Fibroblast of gingiva (primary cell): Measurements from ENCODE around the gene RAD51B.

Experiments
- DNase-seq: peaks from one replicate; pipeline ENCODE4 v3.0.0-alpha.2; 2011; ENCODE audit warnings: low read depth

Gene RAD51B

GRCh38 chr14:68594737-68595380, 775.3 kb downstream of the RAD51B start:
- no peak for DNase-seq

GRCh38 chr14:68596211-68596610, 776.6 kb downstream of the RAD51B start:
- no peak for DNase-seq

- no peak for DNase-seq
Observed at GRCh38 chr14:68596701-68597100, 777.1 kb downstream of the RAD51B start.

GRCh38 chr14:68598089-68598488, 778.5 kb downstream of the RAD51B start:
- DNase-seq, result no peak

- peak; percentile 96 for DNase-seq
Observed at GRCh38 chr14:68598621-68599447, 779.3 kb downstream of the RAD51B start.

GRCh38 chr14:68599896-68600610, 780.5 kb downstream of the RAD51B start:
- DNase-seq, result no peak

GRCh38 chr14:68602507-68602906, 782.9 kb downstream of the RAD51B start:
- no peak for DNase-seq

- no peak for DNase-seq
Observed at GRCh38 chr14:68603533-68604360, 784.2 kb downstream of the RAD51B start.

- DNase-seq, result no peak
Observed at GRCh38 chr14:68604361-68604730, 784.8 kb downstream of the RAD51B start.

GRCh38 chr14:68604822-68605221, 785.2 kb downstream of the RAD51B start:
- DNase-seq, result no peak

GRCh38 chr14:68606176-68606575, 786.6 kb downstream of the RAD51B start:
- no peak for DNase-seq

GRCh38 chr14:68606644-68607043, 787.1 kb downstream of the RAD51B start:
- no peak for DNase-seq

- peak; percentile 28 for DNase-seq
Observed at GRCh38 chr14:68607081-68607866, 787.7 kb downstream of the RAD51B start.

- DNase-seq, result no peak
Observed at GRCh38 chr14:68607867-68608573, 788.4 kb downstream of the RAD51B start.

GRCh38 chr14:68608574-68608962, 789.0 kb downstream of the RAD51B start:
- DNase-seq, result no peak

GRCh38 chr14:68609012-68609411, 789.4 kb downstream of the RAD51B start:
- DNase-seq, result no peak

GRCh38 chr14:68610251-68610793, 790.7 kb downstream of the RAD51B start:
- no peak for DNase-seq

GRCh38 chr14:68611599-68611998, 792.0 kb downstream of the RAD51B start:
- DNase-seq, result no peak

GRCh38 chr14:68612049-68612448, 792.5 kb downstream of the RAD51B start:
- no peak for DNase-seq

- DNase-seq, result peak; percentile 34
Observed at GRCh38 chr14:68616221-68616902, 796.8 kb downstream of the RAD51B start.
